IPS-18c (cell line): ENCODE results near the gene THTPA.
"Not testable (repeated sequence)": the region's sequence is repeated elsewhere in the genome, so short reads cannot be mapped to it uniquely, and the experiment has no call there.

ENCODE experiments used
- H3K4me3 ChIP-seq: 2 replicates; pipeline ENCODE4 v1.7.0; 2013; ENCODE audit warnings: low read depth, mild to moderate bottlenecking, low read length, moderate library complexity; ENCODE audit not compliant: insufficient read depth
- H3K9me3 ChIP-seq: one replicate; pipeline ENCODE4 v1.6.1; 2013; ENCODE audit warnings: mild to moderate bottlenecking, low read length, moderate library complexity; ENCODE audit not compliant: control insufficient read depth, insufficient read depth

The THTPA gene

GRCh38 chr14:23588884-23589598 lies 33.0 kb downstream of the THTPA start:
- Histone ChIP-seq H3K9me3 (no peaks in the 10 kb centered on the region), H3K4me3 (no peak overlapping the region)

GRCh38 chr14:23589606-23590005 lies 33.5 kb downstream of the THTPA start:
- H3K4me3 ChIP-seq: no peak overlapping the region

GRCh38 chr14:23590198-23590597 lies 34.1 kb downstream of the THTPA start:
- Histone ChIP-seq H3K9me3 (no peaks in the 10 kb centered on the region), H3K4me3 (no peak overlapping the region)

More at GRCh38 chr14:23589606-23590005, 33.5 kb downstream of the THTPA start:
- H3K9me3 ChIP-seq: no peaks in the 10 kb centered on the region

GRCh38 chr14:23594191-23594590 lies 38.1 kb downstream of the THTPA start:
- not testable (repeated sequence) for H3K9me3 ChIP-seq, H3K4me3 ChIP-seq

GRCh38 chr14:23600322-23600707 lies 44.2 kb downstream of the THTPA start:
- Histone ChIP-seq H3K9me3 (no peaks in the 10 kb centered on the region), H3K4me3 (no peak overlapping the region)

GRCh38 chr14:23600806-23601205 lies 44.7 kb downstream of the THTPA start:
- H3K9me3 ChIP-seq: no peaks in the 10 kb centered on the region
- no peak overlapping the region for H3K4me3 ChIP-seq

- no peaks in the 10 kb centered on the region for H3K9me3 ChIP-seq
- H3K4me3 ChIP-seq: no peak overlapping the region
Measured at GRCh38 chr14:23601424-23601823, 45.4 kb downstream of the THTPA start.

GRCh38 chr14:23601845-23602180 lies 45.7 kb downstream of the THTPA start:
- H3K9me3 ChIP-seq: no peaks in the 10 kb centered on the region
- H3K4me3 ChIP-seq: no peak overlapping the region

DNA sequence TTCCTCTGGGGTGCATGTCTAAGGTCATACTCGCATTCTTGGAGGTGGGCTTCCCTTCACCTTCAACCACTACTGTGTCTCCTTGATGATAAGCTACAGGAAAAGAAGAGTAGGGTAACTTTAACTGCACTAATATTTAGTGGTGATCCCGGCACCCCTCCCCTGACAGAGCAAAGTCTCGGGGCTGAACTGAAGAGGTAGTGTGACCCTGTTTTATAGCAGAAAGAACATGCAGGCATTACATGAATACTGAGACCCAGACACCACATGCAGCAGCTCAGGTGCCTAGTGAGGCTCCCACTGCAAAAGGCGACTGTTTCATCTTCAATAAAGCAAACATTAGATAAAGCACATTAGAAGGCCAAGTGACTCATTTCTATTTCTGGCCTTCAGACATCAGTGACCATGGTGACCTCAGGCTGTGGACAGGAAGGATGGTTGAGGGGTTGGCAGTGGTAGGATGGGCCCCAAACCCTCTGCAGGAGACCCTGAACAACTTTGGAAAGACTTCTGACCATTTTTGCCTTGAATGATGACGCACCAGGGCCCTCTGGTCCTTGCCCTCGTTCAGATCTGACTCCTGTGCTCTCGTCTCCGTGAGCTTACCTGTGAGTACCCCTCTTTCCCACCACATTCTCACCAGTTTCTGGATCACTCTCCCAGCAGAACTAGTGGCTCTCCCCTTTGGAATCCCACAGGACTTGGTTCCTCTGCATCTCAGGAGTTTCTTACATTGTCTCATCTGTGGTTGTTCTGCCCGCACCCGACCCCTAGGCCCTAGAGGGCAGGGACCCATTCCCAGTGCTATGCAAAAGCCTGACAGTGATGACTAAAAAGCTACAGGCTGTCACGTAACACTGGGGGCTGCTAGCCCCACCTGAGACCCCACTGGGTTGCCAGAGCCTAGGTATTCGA lies 46.4 kb downstream of the THTPA start:
- no peak overlapping the region for H3K4me3 ChIP-seq
- H3K9me3 ChIP-seq: no peaks in the 10 kb centered on the region

- H3K9me3 ChIP-seq: no peaks in the 10 kb centered on the region
- no peak overlapping the region for H3K4me3 ChIP-seq
Measured at GRCh38 chr14:23603103-23603502, 47.0 kb downstream of the THTPA start.

GRCh38 chr14:23604148-23604547 lies 48.1 kb downstream of the THTPA start:
- H3K4me3 ChIP-seq: no peak overlapping the region
- no peaks in the 10 kb centered on the region for H3K9me3 ChIP-seq

GRCh38 chr14:23604675-23605170 lies 48.7 kb downstream of the THTPA start:
- Histone ChIP-seq H3K9me3 (no peaks in the 10 kb centered on the region), H3K4me3 (no peak overlapping the region)

GRCh38 chr14:23605931-23606585 lies 50.0 kb downstream of the THTPA start:
- Histone ChIP-seq H3K9me3 (no peaks in the 10 kb centered on the region), H3K4me3 (no peak overlapping the region)

GRCh38 chr14:23608454-23608853 lies 52.4 kb downstream of the THTPA start:
- no peak overlapping the region for H3K4me3 ChIP-seq
- no peaks in the 10 kb centered on the region for H3K9me3 ChIP-seq

GRCh38 chr14:23609001-23609400 lies 52.9 kb downstream of the THTPA start:
- Histone ChIP-seq H3K4me3 (no peak overlapping the region), H3K9me3 (no peaks in the 10 kb centered on the region)

GRCh38 chr14:23609411-23610089 lies 53.5 kb downstream of the THTPA start:
- not testable (repeated sequence) for H3K4me3 ChIP-seq, H3K9me3 ChIP-seq
